ENCODE data around the gene ENOX1.
"Not testable (repeated sequence)": the region's sequence is repeated elsewhere in the genome, so short reads cannot be mapped to it uniquely, and the experiment has no call there.

Gene ENOX1

GRCh38 chr13:43374621-43375020 is 412.2 kb downstream of the ENOX1 start:
- peak; percentile 93 for DNase-seq

- DNase-seq: no peak
These were observed 413.4 kb downstream of the ENOX1 start for GRCh38 chr13:43373400-43373799.

- no peak for DNase-seq
These were observed 415.9 kb downstream of the ENOX1 start for GRCh38 chr13:43370842-43371241.

- no peak for DNase-seq
These were observed 417.5 kb downstream of the ENOX1 start for GRCh38 chr13:43369319-43369718.

GRCh38 chr13:43368003-43368402 is 418.8 kb downstream of the ENOX1 start:
- DNase-seq: peak; percentile 60

GRCh38 chr13:43365039-43365344 is 421.8 kb downstream of the ENOX1 start:
- no peak for DNase-seq

GRCh38 chr13:43364210-43365038 is 422.3 kb downstream of the ENOX1 start:
- peak; percentile 77 for DNase-seq

- DNase-seq: peak; percentile 69
These were observed 423.4 kb downstream of the ENOX1 start for GRCh38 chr13:43363156-43363953.

GRCh38 chr13:43362556-43362955 is 424.2 kb downstream of the ENOX1 start:
- DNase-seq: no peak

- peak; percentile 18 for DNase-seq
These were observed 425.7 kb downstream of the ENOX1 start for GRCh38 chr13:43360892-43361610.

GRCh38 chr13:43360171-43360570 is 426.6 kb downstream of the ENOX1 start:
- DNase-seq: no peak

- no peak for DNase-seq
These were observed 427.2 kb downstream of the ENOX1 start for GRCh38 chr13:43359536-43359935.

- no peak for DNase-seq
These were observed 429.2 kb downstream of the ENOX1 start for GRCh38 chr13:43357564-43357963.

- DNase-seq: peak; percentile 61
These were observed 430.2 kb downstream of the ENOX1 start for GRCh38 chr13:43356567-43356966.

- no peak for DNase-seq
These were observed 431.0 kb downstream of the ENOX1 start for GRCh38 chr13:43355774-43356173.

- peak; percentile 72 for DNase-seq
These were observed 432.4 kb downstream of the ENOX1 start for GRCh38 chr13:43354153-43354945.

GRCh38 chr13:43353631-43354030 is 433.1 kb downstream of the ENOX1 start:
- no peak for DNase-seq

GRCh38 chr13:43351612-43352011 is 435.2 kb downstream of the ENOX1 start:
- DNase-seq: not testable (repeated sequence)

GRCh38 chr13:43348397-43348796 is 438.4 kb downstream of the ENOX1 start:
- peak; percentile 30 for DNase-seq

GRCh38 chr13:43347877-43348276 is 438.9 kb downstream of the ENOX1 start:
- DNase-seq: no peak

- DNase-seq: no peak
These were observed 440.3 kb downstream of the ENOX1 start for GRCh38 chr13:43346427-43346826.

GRCh38 chr13:43343645-43344044 is 443.1 kb downstream of the ENOX1 start:
- no peak for DNase-seq

All from fibroblast of upper back skin (primary cell).